Skeletal muscle satellite cell (primary cell): ENCODE measurements around the gene ZNF532. TPM values are rescaled to one million over a fixed set of nuclear protein-coding genes. Genes with fewer than 3 reads are reported as not detected.
A peak's percentile ranks its signal among the peaks of the same experiment; 100 is the strongest.

Experiments used
- H3K27me3 ChIP-seq: 2 replicates; pipeline ENCODE4 v1.7.0; 2013; ENCODE audit warnings: low read length; ENCODE audit not compliant: control insufficient read depth, insufficient read depth
- H3K36me3 ChIP-seq: 2 replicates; pipeline ENCODE4 v1.7.0; 2013; ENCODE audit warnings: mild to moderate bottlenecking, control low read depth, low read length; ENCODE audit not compliant: insufficient read depth
- H3K4me1 ChIP-seq: 2 replicates; pipeline ENCODE4 v1.7.0; 2013; ENCODE audit warnings: low read length; ENCODE audit not compliant: control insufficient read depth, insufficient read depth
- H3K4me2 ChIP-seq: 2 replicates; pipeline ENCODE4 v1.7.0; 2013; ENCODE audit warnings: mild to moderate bottlenecking, low read length
- H3K4me3 ChIP-seq: 2 replicates; pipeline ENCODE4 v1.7.0; 2013; ENCODE audit warnings: low read length
- H3K9ac ChIP-seq: 2 replicates; pipeline ENCODE4 v1.7.0; 2013; ENCODE audit warnings: mild to moderate bottlenecking, low read depth, low read length, moderate library complexity
- H3K9me3 ChIP-seq: replicated peaks from 2 replicates; pipeline ENCODE4 v1.7.0; 2013; ENCODE audit warnings: mild to moderate bottlenecking, control low read depth, low read length
- small RNA-seq: library from RNA; depleted of rRNA; stranded (forward); fragments of <200 nt; gene quantifications from one replicate; pipeline ENCODE3, GENCODE V24; 2012

The ZNF532 gene

DNA sequence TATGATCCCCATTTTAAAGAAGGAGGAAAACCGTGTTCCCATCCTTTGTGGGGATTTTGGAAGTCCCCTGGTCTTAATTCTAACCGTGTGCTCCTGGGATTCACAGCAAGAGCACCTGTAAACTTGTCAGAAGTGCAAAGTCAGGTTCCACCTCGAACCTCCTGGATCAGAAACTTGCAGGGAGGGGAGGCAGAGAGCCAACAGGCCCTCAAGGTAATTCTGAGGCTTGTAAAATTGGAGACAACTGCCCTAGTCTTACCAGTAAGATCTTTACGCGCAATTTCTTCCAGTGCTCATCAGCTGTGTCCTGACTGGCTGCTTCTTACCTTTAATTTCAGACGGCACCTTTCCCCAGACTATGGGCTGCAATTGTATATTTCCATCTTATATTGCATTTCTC lies 161.7 kb downstream of the ZNF532 start:
- no peaks in the 10 kb centered on the region for H3K36me3 ChIP-seq
- H3K27me3 ChIP-seq, result no peaks in the 10 kb centered on the region
- peaks cover 5% of the 10 kb centered on the region for H3K4me1 ChIP-seq

DNA sequence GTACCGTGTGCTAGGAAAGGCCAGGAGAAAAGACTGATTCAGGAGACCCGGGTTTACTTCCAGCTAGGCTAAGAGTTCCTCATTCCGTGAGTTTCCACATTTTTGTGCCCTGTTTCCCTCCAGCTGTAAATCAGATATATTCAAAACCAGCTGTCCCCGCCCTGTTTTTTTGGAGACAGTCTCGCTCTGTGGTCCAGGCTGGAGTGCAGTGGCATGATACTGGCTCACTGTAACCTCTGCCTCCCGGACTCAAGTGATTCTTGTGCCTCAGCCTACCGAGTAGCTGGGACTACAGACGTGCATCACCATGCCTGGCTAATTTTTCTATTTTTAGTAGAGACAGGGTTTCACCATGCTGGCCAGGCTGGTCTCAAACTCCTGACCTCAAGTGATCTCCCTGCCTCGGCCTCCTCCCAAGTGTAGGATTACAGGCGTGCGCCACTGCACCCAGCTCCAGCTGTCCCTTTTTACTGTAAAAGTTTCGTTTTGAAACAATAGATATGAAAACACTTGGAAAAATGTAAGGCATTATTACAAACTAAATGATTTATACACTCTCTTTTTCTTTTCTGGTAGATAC lies 162.2 kb downstream of the ZNF532 start:
- no peaks in the 10 kb centered on the region for H3K27me3 ChIP-seq
- no peak overlapping the region for H3K9ac ChIP-seq
- H3K36me3 ChIP-seq, result no peaks in the 10 kb centered on the region
- no peak overlapping the region for H3K4me3 ChIP-seq
- H3K9me3 ChIP-seq, result no peaks in the 10 kb centered on the region
- H3K4me1 ChIP-seq, result peaks cover 5% of the 10 kb centered on the region
- H3K4me2 ChIP-seq, result no peak overlapping the region

More for the DNA sequence above, 161.7 kb downstream of the ZNF532 start:
- no peak overlapping the region for H3K4me2 ChIP-seq
- no peaks in the 10 kb centered on the region for H3K9me3 ChIP-seq
- H3K9ac ChIP-seq, result no peak overlapping the region
- no peak overlapping the region for H3K4me3 ChIP-seq

DNA sequence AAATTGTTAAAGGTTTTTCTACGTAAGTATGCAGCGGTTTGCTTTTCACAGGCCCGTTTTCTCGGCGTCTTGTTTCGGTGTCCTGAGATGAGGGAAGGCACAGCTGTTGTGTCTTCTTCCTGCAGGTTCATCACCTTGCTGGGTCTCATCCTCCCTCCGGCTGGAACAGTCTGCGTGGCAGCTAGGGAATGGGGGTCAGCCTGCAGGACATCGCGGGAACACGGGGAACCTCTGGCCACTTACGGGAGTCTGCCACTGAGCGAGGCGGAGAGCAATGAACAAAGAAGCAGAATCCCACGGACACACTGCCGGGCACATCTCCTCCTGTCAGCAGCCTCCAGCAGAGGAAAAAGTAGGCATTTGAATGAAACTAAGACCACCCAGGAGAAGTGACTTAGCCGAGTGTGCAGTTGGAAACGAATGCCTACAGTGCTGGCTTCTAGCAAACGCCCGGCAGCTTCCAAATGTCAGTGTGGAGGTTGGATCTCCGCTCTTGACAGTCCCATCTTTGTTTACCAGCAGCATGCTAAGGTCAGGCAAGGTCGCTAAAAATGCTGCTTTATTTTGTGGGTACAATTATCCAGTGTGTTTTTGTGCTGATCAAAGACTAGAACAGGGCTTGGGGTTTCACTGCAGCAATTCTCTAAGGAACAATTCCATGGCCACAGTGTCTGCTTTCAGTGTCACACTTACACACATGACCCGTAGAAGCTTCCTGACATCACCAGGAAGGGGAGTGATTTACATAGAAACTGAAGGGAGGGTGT lies 165.2 kb downstream of the ZNF532 start:
- no peaks in the 10 kb centered on the region for H3K4me1 ChIP-seq
- H3K36me3 ChIP-seq, result no peaks in the 10 kb centered on the region
- no peak overlapping the region for H3K4me3 ChIP-seq
- H3K27me3 ChIP-seq, result no peaks in the 10 kb centered on the region
- no peak overlapping the region for H3K4me2 ChIP-seq
- no peaks in the 10 kb centered on the region for H3K9me3 ChIP-seq
- no peak overlapping the region for H3K9ac ChIP-seq

DNA sequence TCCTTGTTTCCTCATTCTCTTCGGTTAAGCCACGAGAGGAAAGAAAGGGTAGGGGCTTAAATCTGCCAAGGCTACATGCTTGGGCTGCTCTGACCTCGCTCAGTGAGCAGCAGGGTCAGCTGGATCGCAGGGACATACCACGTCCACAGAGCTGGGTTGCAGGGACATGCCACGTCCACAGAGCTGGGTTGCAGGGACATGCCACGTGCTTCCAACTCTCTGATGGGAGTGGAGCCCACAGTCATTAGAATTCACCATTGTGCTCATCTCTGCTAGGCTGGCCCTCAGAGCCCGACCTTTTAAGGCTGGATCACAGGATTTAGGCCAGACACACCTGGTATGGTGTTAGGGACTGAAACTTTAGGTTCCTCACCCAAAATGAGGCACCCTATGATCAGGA lies 167.6 kb downstream of the ZNF532 start:
- Histone ChIP-seq H3K4me3 (no peak overlapping the region), H3K9me3 (no peaks in the 10 kb centered on the region), H3K4me2 (no peak overlapping the region), H3K4me1 (no peaks in the 10 kb centered on the region), H3K36me3 (no peaks in the 10 kb centered on the region), H3K27me3 (no peaks in the 10 kb centered on the region), H3K9ac (no peak overlapping the region)

DNA sequence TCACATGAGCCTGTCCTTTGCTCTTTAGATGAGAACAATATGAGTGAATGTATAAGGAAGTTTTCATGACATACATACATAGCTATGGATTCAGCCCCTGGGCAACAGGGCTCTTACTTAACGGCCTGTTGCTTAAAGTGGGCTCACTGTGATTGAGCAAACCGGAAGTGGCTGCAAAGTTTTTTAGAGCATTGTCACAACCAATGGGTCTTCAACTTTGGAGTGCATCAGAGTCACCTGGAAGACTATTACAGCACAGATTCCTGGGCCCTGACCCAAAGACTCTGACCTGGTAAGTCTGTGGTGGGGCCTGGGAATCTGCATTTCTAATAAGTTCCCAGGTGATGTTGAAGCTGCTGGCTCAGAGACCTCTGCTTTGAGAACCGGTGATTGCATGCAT lies 168.7 kb downstream of the ZNF532 start:
- H3K4me3 ChIP-seq, result no peak overlapping the region
- no peaks in the 10 kb centered on the region for H3K27me3 ChIP-seq
- H3K9ac ChIP-seq, result no peak overlapping the region
- no peaks in the 10 kb centered on the region for H3K4me1 ChIP-seq
- H3K4me2 ChIP-seq, result no peak overlapping the region
- H3K9me3 ChIP-seq, result no peaks in the 10 kb centered on the region
- H3K36me3 ChIP-seq, result no peaks in the 10 kb centered on the region

DNA sequence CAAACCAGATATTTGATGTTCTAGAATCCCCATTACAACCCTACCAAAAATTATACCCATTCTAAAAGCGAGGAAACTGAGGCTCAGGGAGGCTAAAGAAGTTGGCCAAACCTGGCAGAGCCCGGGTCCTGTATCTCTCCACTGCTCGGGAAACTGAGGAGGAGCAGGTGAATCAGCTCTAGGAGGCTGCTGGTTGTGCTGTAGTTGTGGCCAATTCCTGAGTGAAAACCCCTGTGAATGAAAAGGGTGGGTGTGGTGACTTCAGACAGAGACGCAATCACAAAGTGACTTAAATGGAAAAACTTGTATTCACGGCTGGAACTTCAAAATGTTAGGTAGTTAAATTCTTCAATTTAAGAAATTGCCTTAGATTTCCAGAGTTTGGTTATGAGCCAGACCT lies 169.3 kb downstream of the ZNF532 start:
- Histone ChIP-seq H3K27me3 (no peaks in the 10 kb centered on the region), H3K9ac (no peak overlapping the region), H3K36me3 (no peaks in the 10 kb centered on the region), H3K4me1 (no peaks in the 10 kb centered on the region), H3K4me2 (no peak overlapping the region), H3K4me3 (no peak overlapping the region), H3K9me3 (no peaks in the 10 kb centered on the region)

DNA sequence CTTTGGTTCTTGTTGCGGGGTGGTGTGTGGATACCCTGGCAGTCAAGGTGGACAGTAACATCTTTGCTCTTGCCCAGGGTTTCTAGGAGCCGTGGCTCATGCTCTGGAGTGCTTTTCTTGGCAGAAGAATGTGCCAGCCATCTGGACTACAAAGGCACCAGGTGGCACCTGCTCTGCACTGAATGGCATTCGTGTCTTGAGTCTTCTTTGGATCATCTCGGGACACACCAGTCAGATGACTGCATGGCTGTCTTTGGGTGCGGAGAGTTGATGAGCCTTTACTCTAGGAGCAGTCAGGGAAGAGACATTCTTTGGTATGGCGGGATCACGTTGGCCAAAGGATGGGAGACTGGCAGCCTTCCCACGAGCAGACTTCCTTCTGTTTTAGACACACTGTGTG lies 170.9 kb downstream of the ZNF532 start:
- H3K27me3 ChIP-seq, result no peaks in the 10 kb centered on the region
- no peak overlapping the region for H3K4me3 ChIP-seq
- H3K36me3 ChIP-seq, result no peaks in the 10 kb centered on the region
- no peak overlapping the region for H3K9ac ChIP-seq
- no peaks in the 10 kb centered on the region for H3K4me1 ChIP-seq
- H3K9me3 ChIP-seq, result no peaks in the 10 kb centered on the region
- no peak overlapping the region for H3K4me2 ChIP-seq

Small RNA genes lying within 50 kb of the gene (small RNA-seq; reads per million reads assigned to genes)
- gene RF00096 (not detected), gene RNU2-69P (23.3 reads per million, percentile 94 among the genes with 10 or more reads in this experiment)
